GM19467 (cell line): ENCODE results near the gene AGAP3.
A peak's percentile ranks its signal among the peaks of the same experiment; 100 is the strongest.

Experiments used
- ATAC-seq: cut with Tn5 transposase; IDR thresholded peaks from one replicate; pipeline ENCODE4 v1.9.1; 2021; ENCODE audit warnings: mild to moderate bottlenecking, moderate library complexity; ENCODE audit not compliant: unreplicated experiment

Gene AGAP3

DNA sequence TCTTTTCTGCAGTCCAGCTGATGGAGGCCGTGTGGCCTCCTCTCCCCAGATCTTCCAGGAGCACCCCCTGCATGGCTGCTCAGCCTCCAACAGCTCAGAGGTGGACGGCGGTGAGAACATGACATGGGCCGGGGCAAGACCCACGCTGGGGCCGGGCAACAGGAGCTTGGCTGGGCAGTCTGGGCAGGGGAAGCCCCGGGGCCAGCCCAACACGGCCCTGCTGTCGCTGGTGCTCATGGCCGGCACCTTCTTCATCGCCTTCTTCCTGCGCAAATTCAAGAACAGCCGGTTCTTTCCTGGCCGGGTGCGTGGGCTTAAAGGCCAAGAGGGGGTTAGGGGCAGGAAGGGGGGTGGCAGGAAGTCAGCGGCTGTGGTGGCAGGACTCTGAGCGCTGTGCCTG, 12.3 kb upstream of the AGAP3 start:
- no peak for ATAC-seq

DNA sequence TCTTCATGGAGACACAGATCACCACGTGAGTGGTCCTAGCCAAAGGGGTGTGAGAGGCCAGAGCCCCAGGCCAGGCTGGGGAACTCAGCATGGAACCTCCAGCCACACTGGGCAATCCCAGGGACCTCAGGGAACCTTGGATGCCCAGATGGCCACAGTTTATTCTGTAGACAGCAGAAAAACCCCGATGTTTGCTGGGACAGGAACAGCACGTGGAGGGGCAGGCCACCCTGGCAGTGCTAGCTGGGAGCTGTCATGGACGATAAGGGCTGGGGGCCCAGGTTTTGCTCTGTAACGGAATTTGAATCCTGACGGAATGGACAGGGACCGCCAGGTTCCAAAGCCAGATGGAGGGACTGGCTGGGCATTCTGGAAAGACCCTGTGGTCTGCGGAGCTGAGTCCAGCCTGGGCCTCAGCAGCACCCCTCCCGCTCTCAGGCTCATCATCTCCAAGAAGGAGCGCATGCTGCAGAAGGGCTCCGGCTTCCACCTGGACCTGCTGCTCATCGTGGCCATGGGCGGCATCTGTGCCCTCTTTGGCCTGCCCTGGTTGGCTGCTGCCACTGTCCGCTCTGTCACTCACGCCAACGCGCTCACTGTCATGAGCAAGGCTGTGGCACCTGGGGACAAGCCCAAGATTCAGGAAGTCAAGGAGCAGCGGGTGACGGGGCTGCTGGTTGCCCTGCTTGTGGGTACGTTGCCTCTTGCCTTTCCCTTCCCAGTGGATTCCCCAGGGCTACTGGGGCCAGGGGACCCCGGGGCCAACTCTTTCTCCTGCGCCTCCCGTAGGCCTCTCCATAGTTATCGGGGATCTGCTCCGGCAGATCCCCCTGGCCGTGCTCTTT, 11.2 kb upstream of the AGAP3 start:
- no peak for ATAC-seq

DNA sequence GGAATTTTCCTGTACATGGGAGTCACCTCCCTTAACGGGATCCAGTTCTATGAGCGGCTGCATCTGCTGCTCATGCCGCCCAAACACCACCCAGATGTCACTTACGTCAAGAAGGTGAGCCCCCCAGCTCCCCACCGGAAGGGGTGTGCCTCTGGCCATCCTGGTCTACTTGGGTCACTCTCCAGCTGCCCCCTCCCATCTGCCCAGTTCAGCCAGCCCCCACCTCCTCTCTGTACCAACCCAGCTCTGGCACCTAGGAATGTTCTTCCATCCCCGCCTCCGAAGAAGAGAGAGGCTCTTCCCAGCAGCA, 10.7 kb upstream of the AGAP3 start:
- no peak for ATAC-seq

DNA sequence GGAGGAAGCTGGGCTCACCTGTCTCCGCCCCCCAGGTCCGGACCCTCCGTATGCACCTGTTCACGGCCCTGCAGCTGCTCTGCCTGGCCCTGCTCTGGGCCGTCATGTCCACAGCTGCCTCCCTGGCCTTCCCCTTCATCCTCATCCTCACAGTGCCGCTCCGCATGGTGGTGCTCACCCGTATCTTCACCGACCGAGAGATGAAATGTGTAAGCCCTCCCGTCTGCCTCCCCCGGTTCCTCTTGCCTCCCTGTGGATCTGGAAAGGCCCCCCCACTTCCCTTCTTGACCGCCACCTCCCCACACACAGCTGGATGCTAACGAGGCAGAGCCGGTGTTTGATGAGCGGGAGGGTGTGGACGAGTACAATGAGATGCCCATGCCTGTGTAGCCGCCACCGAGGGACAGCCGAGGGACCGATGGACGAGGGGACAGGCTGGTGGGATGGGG, 10.3 kb upstream of the AGAP3 start:
- ATAC-seq, result no peak

DNA sequence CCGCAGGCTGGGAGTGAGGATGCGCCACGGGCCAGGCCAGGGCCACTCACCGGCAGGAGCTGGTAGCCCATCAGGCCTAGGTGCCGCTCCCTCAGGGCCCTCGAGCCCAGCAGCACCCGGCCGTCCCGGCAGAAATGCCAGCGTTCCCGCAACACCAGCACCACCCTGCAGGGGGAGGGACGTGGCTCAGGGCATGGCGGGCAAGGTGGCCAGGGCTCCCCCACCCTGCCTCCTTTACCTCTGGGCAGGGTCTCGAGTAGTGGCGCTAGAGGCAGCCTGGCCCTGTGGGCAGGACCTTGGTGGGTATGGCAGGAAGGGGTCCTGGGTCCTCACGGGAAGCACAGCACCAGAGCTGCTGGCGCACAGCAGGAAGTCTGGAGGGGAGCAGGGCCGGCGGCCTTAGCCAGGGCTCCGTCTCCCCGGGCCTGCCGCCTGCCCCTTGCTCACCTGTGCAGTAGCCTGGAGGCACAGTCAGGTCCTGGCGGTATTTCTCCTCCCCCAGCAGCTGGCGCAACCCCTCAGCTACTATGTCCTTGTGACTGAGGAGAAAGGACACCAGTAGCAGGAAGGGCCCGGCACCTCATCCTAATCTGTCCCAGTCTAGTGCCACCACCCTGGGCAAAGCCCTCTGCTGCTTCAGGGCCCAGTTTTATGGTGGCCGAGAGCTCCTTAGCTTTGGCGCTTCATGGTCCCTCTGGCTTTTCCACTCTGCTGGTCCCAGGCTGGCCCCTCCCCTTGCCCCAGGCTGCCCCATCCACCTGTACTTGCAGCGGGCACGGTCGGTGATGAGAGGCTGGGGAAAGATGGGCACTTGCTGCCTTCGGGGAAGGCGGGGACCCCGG, 9.2 kb upstream of the AGAP3 start:
- ATAC-seq, result no peak

DNA sequence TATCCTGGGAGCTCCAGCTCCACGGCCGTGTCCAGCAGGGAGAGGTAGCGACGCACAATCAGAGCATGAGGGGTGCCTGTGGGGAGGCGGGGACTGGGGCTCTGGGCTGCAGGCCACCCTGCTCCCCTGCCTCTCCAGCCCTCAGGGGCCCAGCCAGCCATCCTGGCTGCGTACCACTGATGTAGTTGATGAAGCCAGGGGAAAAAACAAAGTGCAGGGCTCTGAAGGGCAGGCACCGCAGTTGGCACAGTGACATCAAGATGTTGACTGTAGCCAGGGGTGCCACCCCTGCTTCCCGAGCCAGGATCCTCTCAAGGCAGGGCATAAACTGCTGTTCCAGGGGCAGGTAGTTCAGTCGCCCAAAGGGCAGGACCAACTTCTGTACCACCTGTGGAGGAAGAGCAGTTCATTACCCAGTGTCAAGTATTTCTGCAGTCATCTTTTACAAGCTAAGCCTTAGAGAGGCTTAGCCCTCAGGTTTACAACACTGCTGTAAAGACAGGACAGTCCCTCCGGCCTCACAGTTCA, 8.5 kb upstream of the AGAP3 start:
- no peak for ATAC-seq

DNA sequence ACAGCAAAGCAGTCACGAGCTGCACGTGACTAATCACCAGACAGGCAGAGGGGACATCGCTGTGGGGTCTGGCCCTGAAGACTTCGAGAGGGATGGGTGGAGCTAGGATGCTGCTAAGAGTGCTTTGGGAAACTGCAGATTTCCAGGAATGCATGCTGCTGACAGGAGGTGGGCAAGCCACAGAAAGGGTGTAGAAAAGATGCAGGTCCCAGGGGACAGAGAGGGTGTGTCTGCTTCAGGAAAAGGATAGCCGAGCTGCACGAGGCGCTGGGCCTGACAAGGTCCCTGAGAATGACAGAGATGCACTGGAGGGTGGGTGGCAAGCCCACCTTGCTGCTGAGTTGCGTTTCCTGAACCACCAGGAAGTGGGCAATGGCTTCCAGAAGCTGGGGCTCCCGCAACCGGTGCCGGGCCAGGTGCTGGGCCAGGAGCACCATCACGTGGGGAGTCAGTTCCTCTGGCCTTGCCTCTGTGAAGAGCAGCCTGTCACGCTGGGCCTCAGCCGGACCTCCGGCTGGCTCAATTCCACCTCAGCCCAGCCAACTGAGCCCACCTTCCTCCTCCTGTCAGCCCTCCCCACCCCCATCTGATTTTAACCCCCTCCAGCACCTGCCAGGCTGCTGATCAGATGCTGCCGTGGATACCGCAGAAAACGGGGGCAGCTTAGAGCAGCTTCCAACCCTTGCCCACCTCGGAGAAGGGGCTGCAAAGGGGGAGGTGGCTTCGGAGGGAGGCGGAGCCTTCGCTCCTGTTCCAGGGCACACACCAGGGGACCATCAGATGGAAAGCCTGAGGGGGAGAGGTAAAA, 7.8 kb upstream of the AGAP3 start:
- ATAC-seq, result no peak

DNA sequence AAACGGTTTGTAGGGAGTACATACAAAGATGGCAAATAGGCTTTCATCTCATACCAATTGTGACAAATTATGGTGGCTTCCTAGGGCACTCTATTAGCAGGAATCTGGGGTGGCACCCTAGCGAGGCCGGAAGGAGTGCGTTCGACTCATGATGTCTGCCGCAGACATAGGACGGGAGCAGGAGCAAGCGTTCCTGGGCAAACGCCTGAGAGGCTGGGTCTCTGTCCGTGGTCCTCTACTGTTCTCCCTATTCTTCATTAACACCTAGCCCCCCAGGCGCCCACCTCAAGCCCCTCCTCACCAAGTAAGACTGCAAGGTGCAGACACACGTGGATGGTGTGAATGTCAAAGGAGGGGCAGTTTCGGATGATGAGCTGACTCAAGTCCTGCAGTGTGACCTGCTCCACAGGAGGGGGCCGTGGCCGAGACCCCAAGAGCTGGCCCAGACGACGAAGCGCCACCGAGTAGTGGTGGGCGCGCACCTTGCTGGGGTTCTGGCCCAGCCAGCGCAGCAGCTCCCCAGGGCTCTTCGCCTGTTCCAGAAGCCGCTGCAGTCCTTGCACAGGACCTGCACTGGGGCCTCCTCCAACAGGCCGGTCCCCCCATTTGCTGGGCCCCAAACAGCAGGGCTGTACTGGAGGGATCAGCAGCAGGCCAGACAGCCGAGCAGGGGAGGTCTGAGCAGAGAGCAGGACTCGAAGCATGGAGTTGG, 6.9 kb upstream of the AGAP3 start:
- ATAC-seq, result no peak

DNA sequence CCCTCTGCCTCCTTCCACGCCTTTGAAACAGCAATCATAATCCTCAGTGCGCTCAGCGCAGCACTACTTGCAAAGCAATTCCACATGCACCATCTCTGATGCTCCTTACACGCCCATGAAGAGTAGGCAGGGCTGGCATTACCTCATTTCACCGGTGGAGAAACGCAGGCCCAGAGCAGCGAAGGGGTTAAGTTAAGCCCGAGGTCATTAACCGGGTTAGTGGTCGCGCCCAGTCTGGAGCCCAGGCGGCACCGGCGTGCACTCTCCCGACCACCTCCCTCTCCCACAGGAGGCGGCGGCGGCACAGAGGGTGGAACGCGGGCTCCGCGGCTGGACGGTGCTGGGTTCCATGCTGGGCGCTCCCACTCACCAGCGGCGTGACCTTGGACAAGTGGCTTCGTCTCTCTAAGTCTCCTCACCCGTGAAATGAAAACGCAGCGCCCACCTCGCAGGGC, 6.2 kb upstream of the AGAP3 start:
- peak; percentile 2 for ATAC-seq

DNA sequence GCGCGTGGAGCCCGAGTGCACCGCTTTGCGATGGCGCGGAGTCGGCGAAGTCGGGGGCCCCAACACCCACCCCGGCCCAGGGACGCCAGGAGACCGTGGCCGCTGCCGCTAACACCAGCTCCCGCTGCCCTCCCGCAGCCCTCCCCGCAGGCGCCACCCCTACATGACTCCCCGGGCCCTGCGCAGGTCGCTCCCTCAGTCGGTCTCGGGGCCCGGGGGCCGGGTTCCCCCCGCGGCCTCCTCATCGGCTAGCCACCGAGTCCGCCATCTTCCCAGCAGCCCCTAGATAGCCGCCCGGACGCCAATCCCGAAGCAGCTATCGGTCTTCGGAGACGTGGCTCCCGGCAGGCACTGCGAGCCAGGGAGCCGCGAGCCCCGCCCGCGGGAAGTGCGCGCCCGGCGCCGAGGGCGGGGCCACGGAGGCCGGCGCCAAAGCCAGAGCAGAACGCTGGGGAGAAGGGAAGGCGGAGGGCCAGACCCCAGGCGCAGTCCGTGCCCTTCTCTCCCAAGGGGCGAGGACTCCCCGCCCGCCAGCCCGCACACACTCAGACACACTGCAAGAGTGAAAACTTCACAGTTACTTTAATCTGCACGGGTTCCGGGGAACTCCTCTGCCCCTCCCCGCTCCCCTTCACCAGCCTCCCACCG, 5.6 kb upstream of the AGAP3 start, which contains the start of gene FASTK:
TSS of gene FASTK (minus strand) at position 288 of the 648 bp plus-strand sequence. CDS start at position 245, 43 bp downstream.
- ATAC-seq, result peak; percentile 79

DNA sequence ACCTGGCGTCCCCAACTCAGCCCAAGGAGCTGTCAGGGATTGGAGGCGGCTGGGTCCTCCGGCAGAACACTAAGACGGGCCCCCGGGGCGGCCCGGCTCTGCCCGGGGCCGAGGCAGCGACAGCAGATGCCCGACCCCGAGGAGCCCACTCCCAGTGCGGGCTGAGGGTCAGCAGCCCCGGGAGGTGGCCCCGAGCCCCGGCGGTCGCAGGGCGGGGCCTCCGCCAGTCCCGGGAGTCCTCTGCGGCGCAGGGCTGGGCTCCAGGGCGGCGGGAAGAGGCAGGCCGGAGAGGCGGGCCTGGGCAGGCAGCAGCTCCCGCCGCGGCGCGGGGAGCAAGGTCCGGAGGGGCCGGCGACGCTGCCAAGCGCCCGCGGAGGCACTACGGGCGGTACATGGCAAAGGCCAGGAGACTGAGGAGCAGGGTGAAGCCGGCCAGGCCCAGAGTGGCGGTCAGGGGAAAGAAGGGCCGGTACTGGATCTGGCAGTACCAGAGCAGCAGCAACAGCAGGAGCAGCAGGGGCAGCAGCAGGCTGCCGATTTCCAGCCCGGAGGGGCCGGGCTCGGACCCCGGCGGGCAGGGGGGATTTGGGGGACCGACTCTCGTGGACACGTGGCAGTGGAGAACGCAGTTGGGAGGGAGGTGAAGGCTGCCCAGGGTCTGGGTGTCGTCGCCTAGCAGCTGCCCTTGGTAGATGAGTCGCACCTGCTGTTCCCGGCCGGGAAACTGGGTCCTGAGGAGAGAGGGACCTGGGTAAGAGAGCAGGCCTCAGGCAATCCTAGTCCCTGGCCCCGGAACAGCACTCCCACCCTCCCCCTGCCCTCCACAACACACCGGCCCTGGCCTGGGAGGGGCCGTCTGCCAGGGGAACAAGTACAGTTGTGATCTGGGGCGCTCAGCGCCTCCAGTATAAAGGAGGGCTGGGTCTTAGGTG, 4.8 kb upstream of the AGAP3 start:
- ATAC-seq, result no peak

DNA sequence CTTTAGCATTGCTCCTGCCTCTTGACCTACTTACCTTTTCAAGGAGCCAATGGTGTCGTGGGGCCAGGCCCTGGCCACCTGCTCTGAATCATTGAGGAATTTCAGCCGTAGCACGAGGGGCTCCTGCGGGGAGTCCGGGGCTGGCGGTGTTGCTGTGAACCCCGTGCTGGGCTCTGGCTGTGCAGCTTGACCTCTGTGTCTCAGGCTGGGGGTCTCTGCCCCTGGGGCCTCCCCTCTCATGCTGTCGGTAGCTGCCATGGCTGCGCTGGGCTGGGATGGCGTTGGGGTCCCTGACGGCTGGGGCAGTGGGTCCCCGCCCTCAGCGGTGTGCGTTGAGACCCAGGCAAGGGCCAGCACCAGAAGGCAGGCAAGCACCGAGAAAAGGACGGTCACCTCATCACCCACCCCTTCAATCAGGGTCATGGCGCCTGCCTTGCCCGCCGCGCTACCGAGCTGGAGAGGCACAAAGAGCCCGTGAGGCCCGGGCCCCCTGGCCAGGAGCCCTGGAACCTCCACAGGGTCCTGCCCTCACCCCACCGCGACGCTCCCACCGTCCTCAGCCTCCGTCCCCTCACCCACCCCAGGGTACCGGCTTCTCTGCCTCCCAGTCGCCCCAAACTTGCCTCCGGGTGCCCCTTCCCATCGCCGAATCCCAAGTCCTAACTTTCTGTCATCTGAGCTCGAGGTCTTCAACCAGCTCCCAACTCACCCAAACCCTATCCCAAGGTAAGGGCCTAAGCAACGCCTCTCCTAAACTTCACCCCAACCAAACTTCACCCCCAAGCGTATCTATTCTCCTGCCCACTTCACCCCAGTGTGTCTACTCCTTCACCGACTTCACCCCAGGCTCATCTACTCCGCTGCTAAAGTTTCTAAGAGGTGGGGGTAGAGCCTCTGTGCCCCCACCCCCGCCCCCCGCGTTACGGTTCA, 3.9 kb upstream of the AGAP3 start:
- ATAC-seq, result no peak

DNA sequence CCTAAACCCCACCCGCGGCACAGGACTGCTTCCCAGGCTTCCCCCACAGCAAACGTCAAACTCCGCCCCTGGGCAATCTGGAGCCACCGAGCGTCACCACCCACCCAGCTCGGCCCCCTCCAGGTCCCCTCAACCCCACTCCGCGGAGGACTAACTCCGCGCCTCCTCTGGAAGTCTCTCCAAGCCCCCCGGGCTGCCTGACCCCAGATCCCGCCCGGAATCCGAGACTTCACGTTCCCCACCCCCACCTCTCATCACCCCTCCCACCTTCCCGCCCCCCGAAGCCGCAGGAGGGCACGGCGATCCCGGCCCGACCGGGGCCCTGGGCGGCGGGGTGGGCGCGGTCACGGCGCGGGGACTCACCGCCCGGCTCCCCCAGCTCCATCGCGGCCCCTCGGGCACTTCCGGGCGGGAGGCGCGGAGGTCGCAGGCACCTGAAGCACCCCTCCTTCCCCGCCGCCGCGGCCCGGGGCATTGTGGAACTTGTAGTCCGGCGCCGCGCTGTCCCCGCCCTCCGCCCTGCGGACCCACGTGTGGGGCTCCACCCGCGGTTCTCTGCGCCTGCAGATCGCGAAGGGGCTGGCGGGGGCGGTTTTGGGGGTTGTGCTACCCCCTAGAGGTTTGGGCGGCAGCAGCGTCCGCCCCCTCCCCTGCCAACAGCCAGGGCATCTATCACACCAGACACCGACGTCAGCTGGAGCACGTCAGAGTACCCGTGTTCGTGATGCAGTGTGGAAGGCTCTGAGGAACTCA, 3.0 kb upstream of the AGAP3 start, which contains the start of gene TMUB1:
TSS of gene TMUB1 (minus strand) at position 423 of the 753 bp plus-strand sequence. CDS start 930 bp downstream, outside the sequence.
- ATAC-seq, result peak; percentile 33

DNA sequence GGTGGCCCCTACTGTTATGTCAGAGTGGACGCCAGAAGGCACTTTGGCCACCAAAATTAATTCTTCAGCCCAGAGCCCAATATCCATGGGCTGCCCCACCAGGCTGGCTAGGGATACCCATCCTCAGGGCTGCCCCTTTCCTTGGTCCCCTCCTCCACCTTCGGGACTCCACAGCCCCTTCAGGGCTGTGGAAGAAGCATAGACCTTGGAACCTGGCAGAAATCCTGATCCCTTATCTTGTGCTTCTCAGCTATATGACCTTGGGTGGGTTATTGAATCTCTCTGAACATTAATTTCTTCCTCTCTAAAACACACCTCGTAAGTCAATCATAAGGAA, 2.5 kb upstream of the AGAP3 start:
- ATAC-seq, result no peak

DNA sequence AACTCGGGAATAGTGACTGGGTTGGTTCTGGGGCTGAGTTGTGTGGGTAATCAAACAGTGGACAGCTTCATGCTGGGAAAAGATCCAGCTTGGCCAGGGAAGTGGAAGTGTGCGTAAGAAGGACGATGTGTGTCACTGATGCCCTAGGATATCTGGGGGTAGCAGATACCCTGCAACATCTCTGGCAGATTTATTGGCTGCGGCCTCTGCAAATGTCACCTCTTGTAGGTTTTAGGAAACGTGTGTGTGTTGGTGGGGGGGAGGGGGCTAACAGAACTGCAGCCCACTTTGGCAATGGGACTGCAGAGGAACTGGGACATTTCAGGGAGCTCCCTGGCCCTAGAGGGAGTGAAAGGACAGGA, 965 bp upstream of the AGAP3 start:
- ATAC-seq, result no peak

DNA sequence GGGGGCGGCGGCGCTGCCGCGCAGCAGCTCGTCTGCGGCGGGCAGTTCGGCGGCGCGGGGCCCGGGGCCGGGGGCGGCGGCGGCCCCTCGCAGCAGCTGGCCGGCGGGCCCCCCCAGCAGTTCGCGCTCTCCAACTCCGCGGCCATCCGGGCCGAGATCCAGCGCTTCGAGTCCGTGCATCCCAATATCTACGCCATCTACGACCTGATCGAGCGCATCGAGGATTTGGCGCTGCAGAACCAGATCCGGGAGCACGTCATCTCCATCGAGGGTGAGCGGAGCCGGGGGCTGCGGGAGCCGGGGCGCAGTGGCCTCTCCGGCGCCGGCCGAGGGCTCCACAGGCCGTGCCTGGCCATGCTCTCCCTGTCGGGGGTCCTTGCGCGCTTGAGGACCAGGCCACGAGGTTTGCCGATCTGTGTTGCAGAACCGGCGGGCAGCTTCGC, 548 bp downstream of the AGAP3 start:
- no peak for ATAC-seq
